Kidney capillary endothelial cell (primary cell): ENCODE data around the gene SYCP2.

Experiments
- DNase-seq: peaks from one replicate; pipeline ENCODE4 v3.0.0-alpha.2; 2018; ENCODE audit warnings: low spot score

The SYCP2 gene

GRCh38 chr20:59945175-59945574 lies 11.7 kb upstream of the SYCP2 start:
- no peak for DNase-seq

DNA sequence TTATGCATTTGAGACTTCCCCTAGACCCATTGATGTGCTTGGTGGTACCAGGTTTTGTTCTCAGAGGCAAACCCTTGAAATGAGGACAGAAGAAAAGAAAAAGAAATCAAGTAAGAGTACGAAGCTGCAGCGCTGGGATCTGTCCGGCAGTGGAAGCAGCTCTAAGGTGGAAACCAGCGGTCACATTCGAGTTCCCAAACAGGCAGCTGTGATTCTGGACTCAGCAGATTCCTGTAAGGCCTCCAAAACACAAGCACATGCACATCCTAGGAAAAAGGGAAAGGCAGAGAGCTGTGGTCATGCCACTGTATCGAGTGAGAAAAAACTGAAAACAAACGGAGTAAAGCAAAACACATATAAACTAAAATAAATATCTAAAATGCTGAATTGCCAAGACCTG lies 11.3 kb upstream of the SYCP2 start:
- no peak for DNase-seq

DNA sequence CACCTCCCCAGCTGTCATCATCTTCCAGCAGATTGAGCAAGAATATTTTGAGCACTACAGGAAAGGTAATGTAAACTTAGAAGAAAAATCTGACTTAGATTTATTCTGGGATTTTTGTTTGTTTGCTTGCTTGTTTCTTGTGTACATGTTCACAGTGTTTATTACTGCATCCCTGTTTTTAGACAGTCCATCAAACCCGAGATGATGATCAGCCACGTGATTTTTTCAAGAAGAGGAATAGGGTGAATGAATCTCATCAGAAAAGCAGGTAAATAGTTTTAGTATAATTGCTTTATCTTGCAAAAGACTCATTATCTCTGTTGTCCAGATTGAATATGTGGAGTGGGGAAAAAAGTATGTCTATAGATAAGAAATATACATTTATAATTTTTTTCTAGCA lies 8.8 kb upstream of the SYCP2 start:
- DNase-seq: no peak

DNA sequence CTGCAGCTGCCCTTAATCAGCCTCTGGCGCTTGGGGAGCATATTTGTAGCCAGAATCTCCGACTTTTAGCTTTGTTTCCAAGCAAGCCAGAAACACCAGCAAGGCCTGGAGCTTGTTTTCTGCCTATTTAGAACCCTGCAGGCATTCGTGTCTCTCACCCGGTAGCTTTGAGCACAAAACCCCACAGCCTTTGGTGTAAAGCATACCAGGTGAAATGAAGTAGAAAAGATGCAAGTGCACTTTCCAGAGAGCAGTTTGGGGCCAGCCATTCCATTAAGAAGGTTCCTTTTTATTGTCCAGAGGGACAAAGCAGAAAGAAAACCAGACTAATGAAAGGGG lies 7.5 kb upstream of the SYCP2 start:
- DNase-seq: no peak

DNA sequence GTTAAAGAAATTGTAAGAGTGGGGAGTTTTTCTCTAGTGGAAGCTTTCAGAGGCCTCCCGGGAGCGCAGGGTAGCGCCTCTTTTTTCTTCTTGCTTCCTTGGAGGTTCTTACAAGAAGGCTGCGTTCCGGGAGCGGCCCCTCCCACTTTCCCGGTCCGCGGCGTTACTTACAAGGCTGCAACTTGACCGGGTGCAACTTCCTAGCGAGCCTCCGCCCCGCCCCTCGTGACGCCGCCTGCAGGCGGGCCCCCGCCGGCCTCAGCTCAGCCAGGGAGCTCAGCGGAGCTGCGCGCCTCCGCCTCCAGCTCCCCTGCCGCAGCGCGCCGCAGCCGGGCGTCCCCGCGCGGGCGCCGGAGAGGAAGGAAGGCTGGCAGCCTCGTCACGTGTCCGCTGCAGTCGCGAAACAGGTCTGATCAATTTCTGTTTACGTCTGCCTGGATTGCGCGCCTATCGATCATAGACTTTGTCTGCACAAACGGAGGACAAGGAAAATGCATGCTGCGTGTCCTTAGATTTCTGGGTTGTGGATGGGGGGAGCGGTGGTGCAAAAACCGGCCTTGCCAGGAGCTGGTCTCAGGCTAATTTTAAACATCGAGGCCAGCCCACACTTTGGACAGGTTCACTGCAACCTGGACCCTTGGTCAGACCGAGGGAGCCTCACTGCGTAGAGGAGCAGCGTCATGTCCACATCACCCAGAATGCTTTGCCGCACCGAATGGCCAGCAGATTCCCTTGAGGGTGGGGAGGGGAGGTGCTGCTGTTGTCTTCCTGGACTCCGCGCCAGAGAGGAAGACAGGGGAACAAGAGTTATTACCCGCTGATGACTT lies 6.9 kb upstream of the SYCP2 start, which contains the start of the genes FAM217B and PPP1R3D:
Gene FAM217B (plus strand): TSS at position 261 of the 827 bp plus-strand sequence. CDS start 3,555 bp downstream, outside the sequence.
Gene PPP1R3D (minus strand): TSS at position 177 of the 827 bp plus-strand sequence. CDS start 374 bp downstream, outside the sequence.
- peak; percentile 88 for DNase-seq

DNA sequence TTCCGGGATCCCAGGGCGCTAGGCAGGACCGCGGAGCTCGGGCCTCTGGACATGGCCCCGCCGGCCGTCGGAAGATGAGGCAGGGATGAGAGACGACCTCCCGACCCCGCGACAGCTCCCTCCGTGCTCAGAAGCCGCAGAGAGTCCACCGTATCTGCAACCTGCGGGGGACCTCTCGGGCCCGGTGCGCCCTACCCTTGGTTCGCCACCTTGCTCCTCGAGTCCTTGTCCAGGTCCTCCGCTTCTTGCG lies 6.4 kb upstream of the SYCP2 start:
- peak; percentile 7 for DNase-seq

DNA sequence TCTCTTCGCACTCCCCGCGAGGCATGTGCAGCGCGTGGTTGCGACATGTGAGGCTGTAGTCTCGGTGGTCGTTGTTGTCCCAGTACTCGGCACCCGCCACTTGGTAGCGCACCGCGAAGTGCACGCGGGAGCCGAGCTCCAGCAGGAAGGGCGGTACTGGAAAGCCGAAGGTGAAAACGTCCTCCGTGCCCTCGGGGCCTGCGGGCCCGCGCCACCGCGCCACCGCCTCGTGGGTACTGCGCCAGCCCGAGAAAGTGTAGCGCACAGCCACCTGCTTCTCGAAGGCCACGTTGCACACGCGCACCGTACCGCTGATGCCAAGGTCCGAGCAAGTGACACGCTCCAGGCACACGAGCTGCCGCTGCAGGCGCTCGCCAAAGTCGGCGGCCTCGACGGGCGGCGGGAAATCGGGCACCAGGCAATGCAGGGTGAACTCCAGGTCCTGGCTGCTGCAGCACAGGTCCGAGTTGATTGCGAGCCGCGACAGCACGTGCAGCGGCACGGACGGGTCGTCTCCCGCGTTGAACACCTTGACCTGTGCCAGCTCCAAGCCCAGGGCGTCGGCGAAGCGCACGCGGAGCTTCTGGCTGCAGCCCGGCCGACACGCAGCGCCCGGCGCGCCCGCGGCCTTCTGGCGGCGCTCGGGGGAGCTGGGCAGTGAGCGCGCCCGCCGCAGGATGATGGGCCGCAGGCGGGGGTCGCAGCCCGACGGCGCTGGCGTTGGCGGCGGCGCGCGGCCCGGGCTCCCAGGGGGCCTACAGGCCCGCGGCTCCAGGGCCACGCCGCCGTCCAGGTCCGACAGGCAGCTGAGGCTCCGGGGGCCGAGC lies 5.8 kb upstream of the SYCP2 start:
- DNase-seq: no peak

- DNase-seq: no peak
Measured at GRCh38 chr20:59938696-59939051, 5.2 kb upstream of the SYCP2 start.

DNA sequence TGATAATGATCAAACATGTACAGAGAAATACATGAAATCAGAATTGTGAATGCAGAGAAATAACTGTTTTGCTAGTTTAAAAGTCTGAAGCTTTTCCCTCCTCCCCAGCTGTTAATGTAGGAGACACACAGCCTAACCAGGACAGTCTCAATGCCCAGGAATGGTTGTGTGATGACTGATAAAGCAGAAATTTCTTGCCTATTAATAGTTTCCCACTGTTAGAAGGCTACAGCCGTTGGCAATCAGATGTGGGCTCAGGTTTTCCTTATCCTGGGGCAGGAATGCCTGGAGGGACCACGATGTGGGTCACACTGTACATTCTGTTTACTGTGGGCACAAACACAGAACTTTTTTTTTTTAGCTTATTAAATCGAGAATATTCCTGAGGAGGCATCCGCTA lies 4.8 kb upstream of the SYCP2 start:
- no peak for DNase-seq

DNA sequence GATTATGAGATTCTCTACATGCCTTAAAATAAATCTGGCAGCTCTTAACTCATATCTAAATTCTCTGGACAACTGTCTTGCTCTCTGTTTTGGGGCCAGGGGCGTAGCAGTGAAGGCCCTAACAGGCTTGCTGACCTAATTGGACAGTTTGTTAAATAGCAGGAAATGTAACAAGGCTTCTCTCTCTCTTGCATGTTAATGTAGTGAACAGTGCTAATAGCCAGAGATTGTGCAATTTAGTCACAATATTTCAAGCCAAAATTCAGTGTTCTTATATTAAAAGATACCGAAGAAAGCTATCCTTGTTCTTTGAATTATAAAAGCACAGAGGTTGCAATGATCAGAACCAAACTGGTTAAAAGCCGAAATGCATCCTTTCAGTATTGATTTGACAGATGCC lies 3.7 kb upstream of the SYCP2 start:
- no peak for DNase-seq

GRCh38 chr20:59936409-59936808 lies 3.0 kb upstream of the SYCP2 start:
- no peak for DNase-seq

DNA sequence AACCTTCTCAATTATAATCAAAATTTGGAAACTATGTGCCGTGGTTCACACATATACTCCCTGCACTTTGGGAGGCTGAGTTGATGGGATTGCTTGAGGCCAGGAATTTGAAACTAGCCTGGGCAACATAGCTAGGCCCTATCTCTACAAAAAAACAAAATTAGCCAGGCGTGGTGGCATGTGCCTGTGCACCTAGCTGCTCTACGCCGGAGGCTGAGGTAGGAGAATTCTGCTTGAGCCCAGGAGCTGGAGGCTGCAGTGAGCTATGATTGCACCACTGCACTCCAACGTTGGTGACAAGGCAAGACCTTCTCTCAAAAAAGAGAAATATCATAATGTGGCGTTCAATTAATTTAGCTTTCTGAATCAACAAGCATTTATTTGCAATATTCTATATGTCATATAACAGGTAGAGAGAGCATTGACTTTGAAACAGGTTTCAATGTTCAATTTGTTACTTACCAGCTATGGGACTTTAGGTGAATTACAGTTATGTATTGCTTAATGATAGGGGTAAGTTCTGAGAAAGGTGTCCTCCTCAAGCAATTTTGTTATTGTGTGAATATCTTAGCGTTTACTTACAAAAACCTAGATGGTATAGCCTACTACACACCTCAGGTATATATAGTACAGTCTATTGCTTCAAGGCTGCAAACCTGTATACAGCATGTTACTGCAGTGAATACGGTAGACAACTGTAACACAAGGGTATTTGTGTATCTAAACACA lies 2.2 kb upstream of the SYCP2 start:
- no peak for DNase-seq

GRCh38 chr20:59933849-59934585 lies 580 bp upstream of the SYCP2 start:
- DNase-seq: peak; percentile 62

DNA sequence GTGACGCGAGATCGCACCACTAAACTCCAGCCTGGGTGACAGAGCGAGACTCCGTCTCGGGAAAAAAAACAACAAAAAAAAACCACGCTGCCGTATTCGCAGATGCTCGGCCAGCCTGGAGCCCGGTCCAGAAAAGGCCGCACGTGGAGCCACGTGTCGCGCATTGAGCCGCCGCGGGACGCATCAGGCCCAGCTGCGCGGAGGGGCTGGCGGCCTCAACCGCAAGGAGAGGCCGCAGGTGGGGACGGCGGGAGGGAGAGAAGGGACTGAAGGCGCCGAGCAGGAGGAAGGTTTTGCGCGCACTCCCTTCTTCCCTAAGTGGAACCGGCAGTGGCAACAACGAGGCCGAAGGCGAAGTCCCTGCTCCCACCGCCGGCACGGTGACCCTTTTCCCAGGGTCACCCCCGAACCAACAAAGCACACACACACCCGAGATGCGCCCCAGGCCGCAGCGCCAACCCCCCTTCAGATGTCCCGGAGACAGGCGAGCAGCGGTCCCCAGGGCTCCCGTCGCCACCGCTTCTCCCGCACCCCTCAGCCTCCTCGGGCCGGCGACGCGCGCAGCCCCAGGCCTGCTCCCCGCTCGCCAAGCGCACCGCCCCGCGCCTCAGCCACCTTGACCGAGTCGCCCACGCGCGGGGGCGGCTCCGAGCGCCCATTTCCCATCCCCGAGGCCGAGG lies 681 bp downstream of the SYCP2 start:
- no peak for DNase-seq

DNA sequence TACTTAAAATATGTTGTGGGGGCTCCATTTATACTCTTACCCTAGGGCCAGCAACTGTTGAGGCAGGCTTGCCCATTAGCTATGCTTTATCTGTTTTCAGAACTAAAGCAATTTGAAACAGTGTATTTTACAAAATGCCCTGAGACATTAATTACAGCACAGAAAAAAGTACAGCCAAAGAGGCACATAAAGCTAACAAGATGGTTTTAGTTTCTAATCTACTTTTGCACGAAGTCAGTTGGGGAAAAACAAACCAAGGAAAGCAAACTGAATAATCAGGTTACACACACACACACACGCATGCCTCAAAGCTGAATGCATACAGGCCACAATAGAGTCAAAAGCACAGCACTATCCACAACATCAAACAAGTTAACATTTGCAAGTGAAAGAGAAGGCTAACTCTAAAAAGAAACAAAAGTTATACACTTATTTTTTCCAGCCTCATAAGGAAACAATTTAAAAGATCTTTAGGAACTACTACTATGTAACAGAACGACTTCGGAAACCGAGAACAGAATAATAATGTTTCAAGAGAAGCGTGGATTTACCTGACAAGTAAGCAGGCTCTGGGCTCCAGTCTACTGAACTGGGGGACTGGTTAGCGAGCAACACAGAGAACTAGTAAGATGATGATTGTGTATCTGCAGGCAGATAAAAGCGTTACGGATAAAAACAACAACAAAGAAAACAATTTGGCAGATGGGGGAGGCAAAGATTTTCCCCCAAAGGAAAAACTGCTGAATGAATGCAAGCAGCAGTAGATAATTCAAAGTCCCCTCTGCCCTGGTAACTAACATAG lies 1.7 kb downstream of the SYCP2 start:
- no peak for DNase-seq

DNA sequence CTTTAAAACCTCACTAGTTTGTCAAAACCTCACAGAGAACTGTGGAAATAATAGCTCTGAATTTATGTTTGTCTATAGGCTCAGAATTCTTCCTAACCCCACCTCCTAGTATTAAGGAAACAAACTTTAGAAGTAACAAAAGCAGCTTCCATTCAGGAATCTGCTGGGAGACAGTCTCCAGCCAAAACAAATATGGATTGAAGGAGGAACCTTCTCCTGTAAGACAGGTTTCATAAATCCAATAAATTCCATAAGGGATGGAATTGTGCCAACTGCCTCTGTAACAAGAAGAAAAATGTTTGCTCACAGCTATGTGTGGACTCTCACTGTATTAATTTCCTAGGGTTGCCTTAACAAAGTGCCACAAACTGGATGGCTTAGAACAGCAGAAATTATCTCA lies 7.5 kb downstream of the SYCP2 start:
- DNase-seq: no peak

- no peak for DNase-seq
Measured at GRCh38 chr20:59925359-59925758, 8.1 kb downstream of the SYCP2 start.

- DNase-seq: no peak
Measured at GRCh38 chr20:59923514-59923913, 9.9 kb downstream of the SYCP2 start.

DNA sequence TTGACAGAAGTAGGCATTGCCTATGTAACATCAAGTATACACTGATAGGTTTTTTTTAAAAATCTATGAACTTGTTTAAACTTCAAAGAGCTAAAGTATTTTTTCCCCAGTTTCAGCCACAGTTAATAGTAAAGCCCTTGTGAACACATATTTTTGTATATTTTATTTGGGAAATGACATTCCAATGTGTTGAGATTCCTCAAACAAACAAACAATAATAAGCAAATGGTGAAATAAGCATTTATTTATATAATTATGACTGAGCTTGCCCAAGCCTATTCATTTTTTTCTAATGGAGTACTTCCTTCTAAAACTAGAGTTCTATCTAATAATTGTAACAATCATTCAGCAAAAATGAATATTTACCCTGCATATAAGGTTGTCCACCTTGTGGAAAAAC lies 12.5 kb downstream of the SYCP2 start:
- DNase-seq: peak; percentile 18

GRCh38 chr20:59912609-59913008 lies 20.8 kb downstream of the SYCP2 start:
- no peak for DNase-seq

DNA sequence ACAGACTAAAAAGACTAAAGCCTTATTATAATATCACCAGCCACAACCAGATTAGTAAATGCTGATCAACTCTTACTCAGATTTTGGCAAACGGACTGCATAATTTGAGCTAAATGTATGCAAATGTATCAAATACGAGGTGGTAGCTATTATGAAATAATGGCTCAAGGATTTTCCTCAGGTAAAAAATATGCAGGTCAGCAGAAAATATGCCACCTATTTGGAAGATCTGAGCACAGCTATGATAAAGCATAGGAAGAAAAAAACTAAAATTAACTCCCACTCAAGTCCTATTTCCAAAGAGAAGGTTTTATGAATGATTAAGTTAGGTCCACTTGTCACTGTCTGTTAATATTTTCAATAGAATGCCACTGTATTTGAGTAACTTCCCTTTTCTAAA lies 22.4 kb downstream of the SYCP2 start:
- DNase-seq: no peak
